GM19438 (cell line): Measurements from ENCODE around the gene HSD3B7.

Experiments
- ATAC-seq: cut with Tn5 transposase; IDR thresholded peaks from one replicate; pipeline ENCODE4 v1.9.1; 2021; ENCODE audit warnings: low read depth; ENCODE audit not compliant: unreplicated experiment

Gene HSD3B7

GRCh38 chr16:30956601-30957455 is 28.2 kb upstream of the HSD3B7 start:
- peak; percentile 46 for ATAC-seq

GRCh38 chr16:30957456-30958174 is 27.4 kb upstream of the HSD3B7 start, which contains the start of gene SETD1A:
Gene SETD1A, plus strand, starts transcription at chr16:30957754. Its CDS starts 978 bp downstream, at chr16:30958732.
- ATAC-seq: peak; percentile 74

DNA sequence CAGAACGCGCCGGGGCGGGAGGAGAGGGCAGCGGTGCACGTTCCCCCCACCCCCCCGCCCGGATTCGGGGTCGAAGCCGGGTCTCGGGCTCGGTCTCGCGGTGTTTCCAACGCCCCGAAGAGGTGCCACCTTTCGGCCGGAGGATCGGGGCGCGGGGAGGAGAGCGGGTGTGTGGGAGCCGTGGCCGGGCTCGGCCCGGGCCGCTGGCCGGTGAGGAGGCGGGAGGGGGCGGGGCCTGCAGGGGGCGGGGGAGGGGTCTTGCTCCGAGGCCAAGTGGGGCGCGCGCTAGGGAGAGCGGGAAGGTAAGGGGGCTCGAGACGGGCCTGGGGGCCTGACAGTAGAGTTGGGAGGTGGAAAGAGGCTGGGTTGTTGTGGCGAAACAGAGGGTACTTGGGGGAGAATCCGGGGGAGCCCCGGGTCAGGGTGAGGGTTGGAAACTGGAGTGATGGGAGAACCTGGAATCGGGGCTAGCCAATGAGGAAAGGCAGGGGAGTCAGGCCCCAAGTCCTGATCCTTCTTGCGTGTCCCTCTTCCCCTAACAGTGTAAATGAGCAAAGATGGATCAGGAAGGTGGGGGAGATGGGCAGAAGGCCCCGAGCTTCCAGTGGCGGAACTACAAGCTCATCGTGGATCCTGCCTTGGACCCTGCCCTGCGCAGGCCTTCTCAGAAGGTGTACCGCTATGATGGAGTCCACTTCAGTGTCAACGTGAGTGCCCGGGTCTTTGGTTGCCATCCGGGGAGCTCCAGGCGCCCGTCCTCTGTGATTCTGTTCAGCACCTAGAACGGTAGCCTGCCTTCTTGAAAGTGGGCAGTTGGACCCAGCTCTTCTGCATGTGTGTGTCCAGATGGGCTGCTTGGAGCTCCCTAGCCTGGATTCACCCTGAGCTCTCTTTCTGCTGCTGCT is 26.6 kb upstream of the HSD3B7 start:
- ATAC-seq: peak; percentile 22

- no peak for ATAC-seq
These were observed 23.6 kb upstream of the HSD3B7 start for GRCh38 chr16:30961384-30961783.

DNA sequence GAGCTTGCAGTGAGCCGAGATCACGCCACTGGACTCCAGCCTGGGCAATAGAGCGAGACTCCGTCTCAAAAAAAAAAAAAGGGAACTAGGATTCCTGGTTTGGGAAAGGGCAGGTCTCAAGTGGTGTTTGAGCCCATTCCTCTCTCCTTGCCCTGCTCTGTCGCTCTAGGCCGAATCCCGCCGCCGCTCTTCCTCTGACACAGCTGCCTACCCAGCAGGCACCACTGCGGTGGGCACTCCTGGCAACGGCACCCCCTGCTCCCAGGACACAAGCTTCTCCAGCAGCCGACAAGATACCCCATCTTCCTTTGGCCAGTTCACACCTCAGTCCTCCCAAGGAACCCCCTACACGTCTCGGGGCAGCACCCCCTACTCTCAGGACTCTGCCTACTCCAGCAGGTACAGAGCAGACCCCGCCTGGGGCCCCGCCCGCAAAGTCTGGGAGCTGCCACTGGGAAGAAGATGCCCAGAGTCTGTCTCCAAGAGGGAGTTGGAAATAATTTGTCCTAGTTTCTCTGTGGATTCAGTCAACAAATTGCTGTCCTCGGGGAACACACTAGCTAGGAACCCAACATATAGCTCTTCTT is 21.0 kb upstream of the HSD3B7 start:
- ATAC-seq: no peak

GRCh38 chr16:30964574-30965226 is 20.3 kb upstream of the HSD3B7 start:
- no peak for ATAC-seq

DNA sequence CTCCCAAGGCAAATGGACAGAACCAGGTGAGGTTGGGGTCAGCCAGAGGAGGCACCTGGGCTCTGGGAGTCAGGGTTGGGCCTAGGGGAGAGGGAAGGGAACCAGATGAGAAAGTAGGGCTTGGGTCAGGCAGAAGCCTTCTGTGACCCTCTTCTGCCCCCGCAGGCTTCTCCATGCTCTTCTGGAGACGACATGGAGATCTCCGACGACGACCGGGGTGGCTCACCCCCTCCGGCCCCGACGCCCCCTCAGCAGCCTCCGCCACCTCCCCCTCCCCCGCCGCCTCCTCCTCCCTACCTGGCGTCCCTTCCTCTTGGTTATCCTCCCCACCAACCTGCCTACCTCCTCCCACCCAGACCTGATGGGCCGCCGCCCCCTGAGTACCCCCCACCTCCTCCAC is 19.6 kb upstream of the HSD3B7 start:
- no peak for ATAC-seq

DNA sequence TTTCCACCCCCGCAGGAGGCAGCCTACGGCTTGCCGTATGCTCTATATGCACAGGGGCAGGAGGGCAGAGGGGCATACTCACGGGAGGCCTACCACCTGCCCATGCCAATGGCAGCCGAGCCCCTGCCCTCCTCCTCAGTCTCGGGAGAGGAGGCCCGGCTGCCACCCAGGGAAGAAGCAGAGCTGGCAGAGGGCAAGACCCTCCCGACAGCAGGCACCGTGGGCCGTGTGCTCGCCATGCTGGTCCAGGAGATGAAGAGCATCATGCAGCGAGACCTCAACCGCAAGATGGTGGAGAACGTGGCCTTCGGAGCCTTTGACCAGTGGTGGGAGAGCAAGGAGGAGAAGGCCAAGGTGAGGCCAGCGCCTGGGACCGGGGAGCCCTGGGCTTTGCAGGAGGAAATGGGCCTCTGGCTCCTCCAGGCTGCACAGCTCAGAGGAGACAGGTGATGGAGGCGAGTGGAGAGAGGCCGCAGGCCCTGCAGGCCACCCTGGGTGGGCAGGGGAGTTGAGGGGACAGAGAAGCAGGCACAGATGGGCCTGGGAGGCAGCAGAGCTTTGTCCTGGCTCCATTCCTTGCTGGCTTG is 18.9 kb upstream of the HSD3B7 start:
- no peak for ATAC-seq

DNA sequence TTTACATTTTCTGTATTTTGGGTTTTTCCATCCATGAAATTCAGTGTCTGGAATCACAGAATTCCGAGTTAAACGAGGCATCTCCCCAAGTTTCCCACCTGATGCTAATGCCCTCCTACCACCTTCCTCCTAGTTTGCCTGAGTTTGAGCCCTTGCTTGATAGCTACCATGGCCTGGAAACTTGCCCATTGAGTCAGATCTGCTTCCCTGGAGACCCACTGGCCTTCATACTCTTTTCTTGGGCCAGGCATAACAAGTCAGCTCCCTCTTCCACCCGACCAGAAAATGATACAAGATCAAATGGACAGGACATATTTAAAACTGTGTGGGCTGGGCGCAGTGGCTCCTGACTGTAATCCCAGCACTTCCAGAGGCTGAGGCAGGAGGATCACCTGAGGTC is 17.2 kb upstream of the HSD3B7 start:
- ATAC-seq: no peak

GRCh38 chr16:30969246-30969842 is 15.7 kb upstream of the HSD3B7 start:
- ATAC-seq: no peak

GRCh38 chr16:30971298-30971697 is 13.7 kb upstream of the HSD3B7 start:
- no peak for ATAC-seq

- no peak for ATAC-seq
These were observed 12.1 kb upstream of the HSD3B7 start for GRCh38 chr16:30972872-30973271.

DNA sequence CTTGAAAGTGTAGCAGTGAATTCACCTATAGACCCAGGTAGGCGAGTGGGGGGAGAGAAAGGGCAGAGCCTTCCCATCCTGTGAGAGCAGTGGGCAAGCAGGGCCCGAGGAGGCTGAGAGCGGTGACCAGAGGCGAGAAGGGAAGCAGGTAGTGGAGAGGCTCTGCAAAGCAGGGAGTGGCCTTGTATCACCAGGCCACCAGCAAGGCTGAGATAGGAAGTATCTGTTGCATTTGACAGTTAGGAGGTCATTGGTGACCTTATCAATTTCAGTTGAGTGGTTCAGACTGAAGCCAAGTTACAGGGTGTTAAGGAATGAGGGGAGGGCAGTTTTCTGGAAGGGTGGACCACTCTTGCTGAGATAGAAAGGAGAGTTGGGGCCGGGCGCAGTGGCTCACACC is 10.7 kb upstream of the HSD3B7 start:
- ATAC-seq: no peak

- ATAC-seq: no peak
These were observed 8.5 kb upstream of the HSD3B7 start for GRCh38 chr16:30976486-30976885.

- no peak for ATAC-seq
These were observed 7.5 kb upstream of the HSD3B7 start for GRCh38 chr16:30977502-30977901.

DNA sequence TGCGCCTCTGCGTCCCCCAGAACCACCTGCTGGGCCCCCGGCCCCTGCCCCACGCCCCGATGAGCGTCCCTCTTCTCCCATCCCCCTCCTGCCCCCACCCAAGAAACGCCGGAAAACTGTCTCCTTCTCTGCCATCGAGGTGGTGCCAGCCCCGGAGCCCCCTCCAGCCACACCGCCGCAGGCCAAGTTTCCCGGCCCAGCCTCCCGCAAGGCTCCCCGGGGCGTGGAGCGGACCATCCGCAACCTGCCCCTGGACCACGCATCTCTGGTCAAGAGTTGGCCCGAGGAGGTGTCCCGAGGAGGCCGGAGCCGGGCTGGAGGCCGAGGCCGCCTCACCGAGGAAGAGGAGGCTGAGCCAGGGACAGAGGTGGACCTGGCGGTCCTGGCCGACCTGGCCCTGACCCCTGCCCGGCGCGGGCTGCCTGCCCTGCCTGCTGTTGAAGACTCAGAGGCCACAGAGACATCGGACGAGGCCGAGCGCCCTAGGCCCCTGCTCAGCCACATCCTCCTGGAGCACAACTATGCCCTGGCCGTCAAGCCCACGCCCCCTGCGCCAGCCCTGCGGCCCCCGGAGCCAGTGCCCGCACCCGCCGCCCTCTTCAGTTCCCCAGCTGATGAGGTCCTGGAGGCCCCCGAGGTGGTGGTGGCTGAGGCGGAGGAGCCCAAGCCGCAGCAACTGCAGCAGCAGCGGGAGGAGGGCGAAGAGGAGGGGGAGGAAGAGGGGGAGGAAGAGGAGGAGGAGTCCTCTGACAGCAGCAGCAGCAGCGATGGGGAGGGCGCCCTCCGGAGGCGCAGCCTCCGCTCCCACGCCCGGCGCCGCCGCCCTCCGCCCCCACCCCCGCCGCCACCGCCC is 5.6 kb upstream of the HSD3B7 start:
- no peak for ATAC-seq

DNA sequence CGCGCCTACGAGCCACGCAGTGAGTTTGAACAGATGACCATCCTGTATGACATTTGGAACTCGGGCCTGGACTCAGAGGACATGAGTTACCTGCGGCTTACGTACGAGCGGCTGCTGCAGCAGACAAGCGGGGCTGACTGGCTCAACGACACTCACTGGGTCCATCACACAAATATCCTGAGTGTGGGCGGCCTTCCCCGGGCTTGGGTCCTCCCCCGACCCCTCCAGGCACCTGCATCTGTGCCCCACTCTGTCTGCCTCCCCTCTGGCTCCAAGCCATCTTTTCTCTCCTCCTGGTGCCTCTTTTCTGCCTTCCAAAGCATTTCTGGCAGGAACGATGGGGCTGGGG is 5.0 kb upstream of the HSD3B7 start:
- ATAC-seq: no peak

DNA sequence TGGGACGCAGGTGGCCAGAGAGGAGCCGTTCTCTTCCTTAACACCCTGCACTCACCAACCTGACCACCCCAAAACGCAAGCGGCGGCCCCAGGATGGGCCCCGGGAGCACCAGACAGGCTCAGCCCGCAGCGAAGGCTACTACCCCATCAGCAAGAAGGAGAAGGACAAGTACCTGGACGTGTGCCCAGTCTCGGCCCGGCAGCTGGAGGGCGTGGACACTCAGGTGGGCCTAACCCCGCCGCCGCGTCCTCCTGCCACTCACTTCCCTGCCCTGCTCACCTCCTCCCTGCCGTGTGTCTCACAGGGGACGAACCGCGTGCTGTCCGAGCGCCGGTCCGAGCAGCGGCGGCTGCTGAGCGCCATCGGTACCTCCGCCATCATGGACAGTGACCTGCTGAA is 4.6 kb upstream of the HSD3B7 start:
- no peak for ATAC-seq
